IMR-90 (cell line): ENCODE data around the gene SNX5. TPM values are rescaled to one million over a fixed set of nuclear protein-coding genes. Genes with fewer than 3 reads are reported as not detected.

Source experiments
- ATAC-seq: fragments of 200-7000 bp; cut with Tn5 transposase; 2 replicates; pipeline ENCODE4 v1.9.1; 2020; ENCODE audit warnings: low read depth, mild to moderate bottlenecking, moderate library complexity
- BruUV-seq: library from RNA; stranded (reverse); fragments of 400-500 nt; replicated peaks from 2 replicates; lab custom pipeline; 2021; lab: Mats Ljungman, UMichigan
- CTCF ChIA-PET: fragments of 300-600 bp; formaldehyde crosslinking; extraction: SDS; loops from one replicate; lab custom pipeline; 2021; ENCODE audit warnings: antibody characterized with exemption; lab: Yijun Ruan, JAX
- POLR2A ChIA-PET: fragments of 300-600 bp; sonication (Branson Sonifier 250); formaldehyde crosslinking; loops from one replicate; lab custom pipeline; 2022; ENCODE audit warnings: antibody characterized with exemption; ENCODE audit not compliant: unreplicated experiment; lab: Charles Lee
- DNase-seq: peaks from one replicate; pipeline ENCODE4 v3.0.0; 2013
- H2AFZ ChIP-seq: replicated peaks from 2 replicates; pipeline ENCODE3; 2013; ENCODE audit warnings: low read length, mild to moderate bottlenecking; ENCODE audit not compliant: poor library complexity
- H2AK5ac ChIP-seq: 2 replicates; pipeline ENCODE4 v1.6.1; 2013; ENCODE audit warnings: low read depth, low read length, inconsistent platforms
- H2AK9ac ChIP-seq: replicated peaks from 2 replicates; pipeline ENCODE3; 2013; ENCODE audit warnings: mild to moderate bottlenecking, low read depth, low read length, moderate library complexity; ENCODE audit not compliant: poor library complexity
- H2BK120ac ChIP-seq: 2 replicates; pipeline ENCODE4 v1.6.1; 2013; ENCODE audit warnings: low read depth, low read length, inconsistent platforms
- H2BK15ac ChIP-seq: 3 replicates; pipeline ENCODE4 v1.6.1; 2013; ENCODE audit warnings: low read depth, low read length, inconsistent platforms
- H2BK20ac ChIP-seq: 2 replicates; pipeline ENCODE4 v1.6.1; 2013; ENCODE audit warnings: low read depth, mild to moderate bottlenecking, inconsistent platforms, low read length, moderate library complexity
- H2BK5ac ChIP-seq: 2 replicates; pipeline ENCODE4 v1.6.1; 2013; ENCODE audit warnings: mild to moderate bottlenecking, low read depth, low read length, inconsistent platforms; ENCODE audit not compliant: poor library complexity, severe bottlenecking
- H3K14ac ChIP-seq: replicated peaks from 2 replicates; pipeline ENCODE4 v1.6.1; 2013; ENCODE audit warnings: low read depth, low read length, inconsistent platforms
- H3K18ac ChIP-seq: 2 replicates; pipeline ENCODE4 v1.6.1; 2013; ENCODE audit warnings: low read depth, low read length, control low read depth
- H3K23ac ChIP-seq: 2 replicates; pipeline ENCODE4 v1.6.1; 2013; ENCODE audit warnings: low read depth, low read length, inconsistent platforms
- H3K27ac ChIP-seq: 2 replicates; pipeline ENCODE4 v1.5.1; 2013; ENCODE audit warnings: mild to moderate bottlenecking, control low read depth, low read length; ENCODE audit not compliant: insufficient read depth
- H3K27me3 ChIP-seq: 2 replicates; pipeline ENCODE4 v1.6.1; 2013; ENCODE audit warnings: low read length; ENCODE audit not compliant: control insufficient read depth, insufficient read depth
- H3K36me3 ChIP-seq: 2 replicates; pipeline ENCODE4 v1.6.1; 2013; ENCODE audit warnings: low read length, mixed read lengths; ENCODE audit not compliant: control insufficient read depth, insufficient read depth
- H3K4ac ChIP-seq: 2 replicates; pipeline ENCODE4 v1.6.1; 2013; ENCODE audit warnings: low read depth, low read length, inconsistent platforms
- H3K4me1 ChIP-seq: 2 replicates; pipeline ENCODE4 v1.6.1; 2013; ENCODE audit warnings: low read length, mixed read lengths; ENCODE audit not compliant: control insufficient read depth, insufficient read depth
- H3K4me2 ChIP-seq: 2 replicates; pipeline ENCODE4 v1.6.1; 2013; ENCODE audit warnings: low read depth, mild to moderate bottlenecking, control low read depth, low read length, moderate library complexity
- H3K4me3 ChIP-seq: 2 replicates; pipeline ENCODE4 v1.5.1; 2013; ENCODE audit warnings: low read depth, mild to moderate bottlenecking, control low read depth, low read length, moderate library complexity; ENCODE audit not compliant: insufficient read depth
- H3K56ac ChIP-seq: 2 replicates; pipeline ENCODE4 v1.6.1; 2013; ENCODE audit warnings: low read length, inconsistent platforms; ENCODE audit not compliant: insufficient read depth; ENCODE audit errors: extremely low read depth
- H3K79me1 ChIP-seq, 2 experiments: 2 replicates each; pipeline ENCODE4 v1.6.1; 2013; ENCODE audit warnings: low read length in 2 of 2, inconsistent platforms in 1 of 2, low read depth in 1 of 2
- H3K9ac ChIP-seq: 2 replicates; pipeline ENCODE4 v1.6.1; 2013; ENCODE audit warnings: low read depth, low read length, control low read depth
- H3K9me1 ChIP-seq: 2 replicates; pipeline ENCODE4 v1.6.1; 2013; ENCODE audit warnings: low read length, inconsistent platforms; ENCODE audit not compliant: insufficient read depth
- H3K9me3 ChIP-seq: 2 replicates; pipeline ENCODE4 v1.6.1; 2013; ENCODE audit warnings: low read length; ENCODE audit not compliant: control insufficient read depth, insufficient read depth
- H4K20me1 ChIP-seq: 2 replicates; pipeline ENCODE4 v1.6.1; 2013; ENCODE audit warnings: low read length, inconsistent platforms; ENCODE audit not compliant: insufficient read depth
- H4K5ac ChIP-seq: 2 replicates; pipeline ENCODE4 v1.6.1; 2013; ENCODE audit warnings: mild to moderate bottlenecking, low read depth, low read length, control low read depth
- H4K8ac ChIP-seq, 2 experiments: 2 replicates each; pipeline ENCODE4 v1.6.1; 2013; ENCODE audit warnings: low read depth in 2 of 2, low read length in 2 of 2, control low read depth in 1 of 2, inconsistent platforms in 1 of 2
- H4K91ac ChIP-seq: 2 replicates; pipeline ENCODE4 v1.6.1; 2013; ENCODE audit warnings: low read depth, low read length, inconsistent platforms; ENCODE audit not compliant: insufficient read depth
- BHLHE40 ChIP-seq: fragments of 150-350 bp; IDR thresholded peaks from 2 replicates; pipeline ENCODE4 v1.6.1; 2016; ENCODE audit warnings: mild to moderate bottlenecking, low read depth, low read length
- FOS ChIP-seq: fragments of 150-350 bp; IDR thresholded peaks from 2 replicates; pipeline ENCODE4 v1.6.1; 2016; ENCODE audit warnings: low read depth, low read length
- MAFK ChIP-seq: IDR thresholded peaks from 2 replicates; pipeline ENCODE4 v1.6.1; 2012; ENCODE audit warnings: low read depth, low read length, improper control_type of control experiment
- NFE2L2 ChIP-seq: fragments of 150-350 bp; IDR thresholded peaks from 2 replicates; pipeline ENCODE4 v1.6.1; 2016; ENCODE audit warnings: low read depth, mild to moderate bottlenecking, low read length
- POLR2A ChIP-seq: IDR thresholded peaks from 2 replicates; pipeline ENCODE4 v1.6.1; 2012; ENCODE audit warnings: mild to moderate bottlenecking, low read depth, low read length
- SMC3 ChIP-seq: fragments of 150-350 bp; IDR thresholded peaks from 2 replicates; pipeline ENCODE4 v1.6.1; 2016; ENCODE audit warnings: low read depth, mild to moderate bottlenecking, antibody characterized with exemption, low read length, moderate library complexity
- WGBS, 2 experiments: methylation state at CpG; one replicate each; pipeline versions ENCODE4 v1.1.5 to v1.1.7; 2013; ENCODE audit warnings: missing lambda C conversion rate in 2 of 2; ENCODE audit not compliant: insufficient read length in 1 of 2; ENCODE audit errors: extremely low coverage in 2 of 2; 5-methylcytosine and 5-hydroxymethylcytosine counted together
- dilution Hi-C: fragments of 300-500 bp; cut with HindIII; formaldehyde crosslinking; loops from one replicate; pipeline ENCODE4 v1.14.3; 2018; ENCODE audit warnings: low sequenced_read_pairs; ENCODE audit not compliant: unreplicated experiment
- in situ Hi-C: fragments of 300-500 bp; cut with MboI; formaldehyde crosslinking; loops from 3 replicates; pipeline ENCODE4 v1.14.3; 2019; ENCODE audit warnings: low sequenced_read_pairs, inconsistent platforms, mixed read lengths
- intact Hi-C: fragments of 100-400 bp; cut with micrococcal nuclease; formaldehyde crosslinking; loops from 2 replicates; pipeline ENCODE4 v1.10.0; 2022
- polyA plus RNA-seq, 3 experiments: library from polyadenylated mRNA; depleted of rRNA; stranded (reverse); fragments of >200 nt; gene quantifications; 2 replicates each; pipeline ENCODE4 v1.2.3, GENCODE V29; 2012; ENCODE audit warnings: low replicate concordance in 1 of 3
- total RNA-seq: library from RNA; depleted of rRNA; stranded (reverse); fragments of >200 nt; gene quantifications from 2 replicates; pipeline ENCODE4 v1.2.3, GENCODE V29; 2012
- TF ChIP-seq, protein P1 (sequence below): fragments of 150-350 bp; IDR thresholded peaks from 2 replicates; pipeline ENCODE4 v1.6.1; 2016; ENCODE audit warnings: low read depth, mild to moderate bottlenecking, low read length, moderate library complexity, borderline replicate concordance

The SNX5 gene
- total and polyA plus RNA-seq, 2 of the 4 experiments (the other 2 are of a cell fraction): 65.4 to 92.8 TPM

GRCh38 chr20:17964632-17965031 lies 4.0 kb downstream of the SNX5 start:
- peak overlapping the region; percentile 86 for H3K23ac ChIP-seq
- H3K4ac ChIP-seq: no peak overlapping the region
- H3K9ac ChIP-seq: no peak overlapping the region
- peaks cover 15% of the 10 kb centered on the region for H3K4me1 ChIP-seq
- H2AFZ ChIP-seq: no peak overlapping the region
- H2BK120ac ChIP-seq: no peak overlapping the region
- dilution Hi-C loops: no loop called here
- BruUV-seq: no TSS peak
- CTCF ChIA-PET: no interaction called here
- no peak overlapping the region for H4K5ac ChIP-seq
- H3K4me2 ChIP-seq: peak overlapping the region; percentile 2; the same call in 1 of the 2 replicates
- H3K27ac ChIP-seq: no peak overlapping the region; the same call in 1 of the 2 replicates
- no peak overlapping the region for H2BK15ac ChIP-seq
- no peak overlapping the region for H2AK5ac ChIP-seq
- 63% methylated on average over 1 of the region's 3 CpGs; no CpG with 5 or more reads in 1 of the 2 experiments for WGBS, 2 experiments
- H3K56ac ChIP-seq: peak overlapping the region; percentile 16; the same call in 1 of the 2 replicates
- H3K18ac ChIP-seq: no peak overlapping the region
- no peaks in the 10 kb centered on the region for H3K9me3 ChIP-seq
- H3K9me1 ChIP-seq: peaks cover 13% of the 10 kb centered on the region
- DNase-seq (no peak), ATAC-seq (no peak)
- H4K8ac ChIP-seq: peak overlapping the region in 1 of 2 experiments; percentile 49; a peak in 2 of 4 replicates
- no peak overlapping the region for H4K91ac ChIP-seq
- TF ChIP-seq FOS (no peak), SMC3 (no peak), POLR2A (no peak), BHLHE40 (no peak), NFE2L2 (no peak), MAFK (peak; percentile 99)
- TF ChIP-seq, protein P1, sequence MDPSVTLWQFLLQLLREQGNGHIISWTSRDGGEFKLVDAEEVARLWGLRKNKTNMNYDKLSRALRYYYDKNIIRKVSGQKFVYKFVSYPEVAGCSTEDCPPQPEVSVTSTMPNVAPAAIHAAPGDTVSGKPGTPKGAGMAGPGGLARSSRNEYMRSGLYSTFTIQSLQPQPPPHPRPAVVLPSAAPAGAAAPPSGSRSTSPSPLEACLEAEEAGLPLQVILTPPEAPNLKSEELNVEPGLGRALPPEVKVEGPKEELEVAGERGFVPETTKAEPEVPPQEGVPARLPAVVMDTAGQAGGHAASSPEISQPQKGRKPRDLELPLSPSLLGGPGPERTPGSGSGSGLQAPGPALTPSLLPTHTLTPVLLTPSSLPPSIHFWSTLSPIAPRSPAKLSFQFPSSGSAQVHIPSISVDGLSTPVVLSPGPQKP: no peak
- no peaks in the 10 kb centered on the region for H3K27me3 ChIP-seq
- no peak overlapping the region for H2BK20ac ChIP-seq
- no peak overlapping the region for H3K14ac ChIP-seq
- peaks cover 0 to 24% of the 10 kb centered on the region in 2 experiments; a peak in 2 of 4 replicates for H3K79me1 ChIP-seq
- no peak overlapping the region for H2BK5ac ChIP-seq
- POLR2A ChIA-PET: no interaction called here
- in situ Hi-C loops: no loop called here
- peaks cover 8% of the 10 kb centered on the region for H3K36me3 ChIP-seq
- H3K4me3 ChIP-seq: no peak overlapping the region
- intact Hi-C loops: no loop called here
- peaks cover 80% of the 10 kb centered on the region for H4K20me1 ChIP-seq
- H2AK9ac ChIP-seq: no peak overlapping the region
